ENCODE data around the gene STK17B. TPM values are rescaled to one million over a fixed set of nuclear protein-coding genes. Genes with fewer than 3 reads are reported as not detected.

Gene STK17B
- total and polyA plus RNA-seq, 10 of the 15 experiments (the other 5 are each of a cell fraction or from before 2014, with no cell fraction given): 21.2 to 108 (median 53.7) TPM

- TF ChIP-seq PAX8 (IDR thresholded peaks at IDR 0.05): no peak
- no peak; the same call in none of the 2 replicates for TF ChIP-seq MLLT1 (IDR thresholded peaks at IDR 0.05)
- no peak for TF ChIP-seq SRF (IDR thresholded peaks at IDR 0.05; ENCODE audit: low read depth in 2 of 2, low read length in 2 of 2)
- TF ChIP-seq KAT2A (conservative IDR thresholded peaks at IDR 0.05; ENCODE audit: control insufficient read depth, low read depth, low read length): no peak
- TF ChIP-seq, protein P1, sequence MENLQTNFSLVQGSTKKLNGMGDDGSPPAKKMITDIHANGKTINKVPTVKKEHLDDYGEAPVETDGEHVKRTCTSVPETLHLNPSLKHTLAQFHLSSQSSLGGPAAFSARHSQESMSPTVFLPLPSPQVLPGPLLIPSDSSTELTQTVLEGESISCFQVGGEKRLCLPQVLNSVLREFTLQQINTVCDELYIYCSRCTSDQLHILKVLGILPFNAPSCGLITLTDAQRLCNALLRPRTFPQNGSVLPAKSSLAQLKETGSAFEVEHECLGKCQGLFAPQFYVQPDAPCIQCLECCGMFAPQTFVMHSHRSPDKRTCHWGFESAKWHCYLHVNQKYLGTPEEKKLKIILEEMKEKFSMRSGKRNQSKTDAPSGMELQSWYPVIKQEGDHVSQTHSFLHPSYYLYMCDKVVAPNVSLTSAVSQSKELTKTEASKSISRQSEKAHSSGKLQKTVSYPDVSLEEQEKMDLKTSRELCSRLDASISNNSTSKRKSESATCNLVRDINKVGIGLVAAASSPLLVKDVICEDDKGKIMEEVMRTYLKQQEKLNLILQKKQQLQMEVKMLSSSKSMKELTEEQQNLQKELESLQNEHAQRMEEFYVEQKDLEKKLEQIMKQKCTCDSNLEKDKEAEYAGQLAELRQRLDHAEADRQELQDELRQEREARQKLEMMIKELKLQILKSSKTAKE (IDR thresholded peaks at IDR 0.05; ENCODE audit: low read depth, poor library complexity, severe bottlenecking): peak; percentile 96
- no peak for TF ChIP-seq STAT3 (IDR thresholded peaks at IDR 0.05; ENCODE audit: low read depth, low read length)
- TF ChIP-seq, protein P2, sequence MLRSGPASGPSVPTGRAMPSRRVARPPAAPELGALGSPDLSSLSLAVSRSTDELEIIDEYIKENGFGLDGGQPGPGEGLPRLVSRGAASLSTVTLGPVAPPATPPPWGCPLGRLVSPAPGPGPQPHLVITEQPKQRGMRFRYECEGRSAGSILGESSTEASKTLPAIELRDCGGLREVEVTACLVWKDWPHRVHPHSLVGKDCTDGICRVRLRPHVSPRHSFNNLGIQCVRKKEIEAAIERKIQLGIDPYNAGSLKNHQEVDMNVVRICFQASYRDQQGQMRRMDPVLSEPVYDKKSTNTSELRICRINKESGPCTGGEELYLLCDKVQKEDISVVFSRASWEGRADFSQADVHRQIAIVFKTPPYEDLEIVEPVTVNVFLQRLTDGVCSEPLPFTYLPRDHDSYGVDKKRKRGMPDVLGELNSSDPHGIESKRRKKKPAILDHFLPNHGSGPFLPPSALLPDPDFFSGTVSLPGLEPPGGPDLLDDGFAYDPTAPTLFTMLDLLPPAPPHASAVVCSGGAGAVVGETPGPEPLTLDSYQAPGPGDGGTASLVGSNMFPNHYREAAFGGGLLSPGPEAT (IDR thresholded peaks at IDR 0.05; ENCODE audit: low read depth): peak; percentile 91
- no peak for TF ChIP-seq CUX1 (IDR thresholded peaks at IDR 0.05; ENCODE audit: insufficient replicate concordance, low read depth, low read length)
- TF ChIP-seq CBFB (IDR thresholded peaks at IDR 0.05; ENCODE audit: low read depth): peak; percentile 91
- TF ChIP-seq, protein P3, sequence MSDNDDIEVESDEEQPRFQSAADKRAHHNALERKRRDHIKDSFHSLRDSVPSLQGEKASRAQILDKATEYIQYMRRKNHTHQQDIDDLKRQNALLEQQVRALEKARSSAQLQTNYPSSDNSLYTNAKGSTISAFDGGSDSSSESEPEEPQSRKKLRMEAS (IDR thresholded peaks at IDR 0.05; ENCODE audit: low read depth, low read length): no peak
- no peak for TF ChIP-seq YBX1 (IDR thresholded peaks at IDR 0.05)
- no peak for TF ChIP-seq POLR2AphosphoS5 (IDR thresholded peaks at IDR 0.05; ENCODE audit: low read length)
- peak; percentile 62 for TF ChIP-seq PML (IDR thresholded peaks at IDR 0.05; ENCODE audit: low read length)
- peak; percentile 97 for TF ChIP-seq SMARCA5 (IDR thresholded peaks at IDR 0.05)
- TF ChIP-seq WRNIP1 (IDR thresholded peaks at IDR 0.05; ENCODE audit: borderline replicate concordance, low read depth, low read length): no peak
- TF ChIP-seq NFYA (IDR thresholded peaks at IDR 0.05; ENCODE audit: borderline replicate concordance, low read depth, low read length): no peak
- no peak for TF ChIP-seq RFX5 (IDR thresholded peaks at IDR 0.05; ENCODE audit: low read depth, low read length)
- peak; percentile 86 for TF ChIP-seq PKNOX1 (IDR thresholded peaks at IDR 0.05)
- TF ChIP-seq POU2F2 (IDR thresholded peaks at IDR 0.05; ENCODE audit: borderline replicate concordance, low read depth, low read length): peak; percentile 58; the same call in 2 of the 3 replicates
These were observed 4.9 kb upstream of the STK17B start (continued) for GRCh38 chr2:196176142-196176738.

Data from GM12878 (cell line).